T-helper 1 cell (primary cell): ENCODE data around the gene SCN11A.
"Not testable (repeated sequence)": the region's sequence is repeated elsewhere in the genome, so short reads cannot be mapped to it uniquely, and the experiment has no call there.

Source experiments
- DNase-seq, 5 donors: peaks; one replicate each; pipeline ENCODE4 v3.0.0-alpha.2; 2012 to 2020

SCN11A gene

DNA sequence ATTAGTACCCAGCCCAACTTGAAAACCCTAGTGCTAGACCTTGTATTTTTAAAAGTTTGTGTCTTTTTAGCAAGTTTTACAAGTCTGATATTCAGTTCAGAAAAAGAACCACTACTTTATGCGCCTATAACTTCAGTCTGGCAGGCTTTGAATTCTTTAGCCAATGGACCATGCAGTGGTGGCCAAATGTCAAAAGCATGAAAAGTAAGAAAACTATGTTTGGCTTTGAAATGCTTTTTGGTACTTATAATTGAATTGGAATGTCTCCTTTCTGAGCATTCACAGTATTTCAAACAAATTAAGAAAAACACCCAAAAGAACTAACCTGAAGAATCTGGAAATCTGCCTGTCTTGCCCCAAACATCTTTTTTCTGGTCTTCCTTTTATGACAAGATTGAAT lies 12.9 kb upstream of the SCN11A start:
- DNase-seq = no peak

DNA sequence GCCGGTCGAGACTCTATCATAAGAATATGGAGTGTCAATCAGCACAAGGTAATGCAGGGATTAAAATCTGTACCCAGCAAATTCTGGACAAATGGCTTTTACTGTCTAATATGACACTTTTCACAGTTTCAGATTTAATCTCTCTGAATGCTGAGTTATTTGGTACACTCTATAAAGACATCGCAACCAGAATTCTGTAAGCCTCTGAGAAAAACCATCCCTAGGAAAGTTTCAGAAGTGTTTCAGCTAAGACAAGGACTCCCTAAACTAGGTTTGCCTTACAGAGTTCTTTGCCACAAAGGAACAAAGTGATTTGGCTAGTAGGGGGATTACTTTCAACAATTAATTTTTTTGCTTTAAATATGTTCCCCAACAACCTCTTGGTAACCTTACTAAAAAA lies 11.4 kb upstream of the SCN11A start:
- DNase-seq = no peak

GRCh38 chr3:39062180-39062579 lies 10.4 kb upstream of the SCN11A start:
- no peak for DNase-seq

GRCh38 chr3:39061228-39061627 lies 9.5 kb upstream of the SCN11A start:
- DNase-seq = not testable (repeated sequence)

DNA sequence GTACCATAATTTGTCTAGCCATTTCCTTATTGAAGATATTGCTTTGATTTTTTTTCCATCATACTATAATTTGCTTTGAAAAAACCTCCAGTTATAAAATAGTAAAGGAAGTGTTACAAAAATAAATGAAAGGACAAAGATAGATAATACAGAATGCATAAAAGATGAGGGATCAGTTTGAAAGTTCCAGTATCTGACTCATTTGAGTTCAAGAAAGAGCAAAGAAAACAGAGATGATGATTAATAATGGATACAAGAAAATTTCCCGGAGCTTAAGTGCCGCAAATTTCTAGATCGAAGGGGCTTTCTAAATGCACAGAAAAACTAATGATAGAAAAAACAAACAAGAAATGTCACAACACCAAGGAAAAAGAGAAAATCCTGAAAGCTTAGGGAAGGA lies 4.4 kb upstream of the SCN11A start:
- no peak for DNase-seq

DNA sequence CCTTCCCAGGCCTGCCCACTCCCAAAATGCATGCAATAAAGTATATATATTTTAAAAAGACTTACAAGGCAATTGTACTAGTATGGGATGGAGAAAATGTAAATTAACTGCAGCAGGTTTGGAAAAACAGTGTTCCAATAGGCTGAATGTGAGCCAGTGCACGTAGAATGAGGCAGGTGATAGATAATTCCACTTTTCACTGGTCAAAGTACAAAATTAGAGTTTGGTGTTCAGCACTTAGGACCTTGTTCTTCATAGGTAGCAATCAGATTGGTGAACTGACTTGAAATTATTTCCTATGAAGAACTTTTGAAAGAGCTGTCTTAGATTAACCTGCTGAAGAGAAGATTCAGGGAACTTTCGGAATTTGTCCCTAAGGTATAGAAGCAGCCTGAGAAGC lies 2.0 kb upstream of the SCN11A start:
- DNase-seq = no peak

DNA sequence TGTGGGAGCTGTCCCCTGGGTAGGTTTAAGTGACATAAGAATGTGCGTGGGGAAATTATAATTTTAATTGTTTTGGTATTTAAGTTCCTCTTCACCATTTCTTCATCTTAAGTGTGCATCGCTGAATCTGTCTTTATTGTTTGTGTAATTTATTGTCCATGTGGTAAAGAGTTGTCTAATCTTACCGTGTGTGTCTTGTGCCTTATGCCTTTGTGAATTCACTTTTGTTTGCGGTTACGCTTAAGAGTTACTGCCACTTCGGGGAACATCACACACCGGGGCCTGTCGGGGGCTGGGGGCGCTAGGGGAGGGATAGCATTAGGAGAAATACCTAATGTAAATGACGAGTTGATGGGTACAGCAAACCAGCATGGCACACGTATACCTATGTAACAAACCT lies 839 bp upstream of the SCN11A start:
- DNase-seq = no peak

- DNase-seq = no peak
These were observed 1.7 kb downstream of the SCN11A start for GRCh38 chr3:39050029-39050428.

- DNase-seq = no peak
These were observed 13.6 kb downstream of the SCN11A start for GRCh38 chr3:39038165-39038564.

- no peak for DNase-seq
These were observed 22.2 kb downstream of the SCN11A start for GRCh38 chr3:39029556-39029955.

GRCh38 chr3:39028546-39028945 lies 23.2 kb downstream of the SCN11A start:
- DNase-seq = no peak

DNA sequence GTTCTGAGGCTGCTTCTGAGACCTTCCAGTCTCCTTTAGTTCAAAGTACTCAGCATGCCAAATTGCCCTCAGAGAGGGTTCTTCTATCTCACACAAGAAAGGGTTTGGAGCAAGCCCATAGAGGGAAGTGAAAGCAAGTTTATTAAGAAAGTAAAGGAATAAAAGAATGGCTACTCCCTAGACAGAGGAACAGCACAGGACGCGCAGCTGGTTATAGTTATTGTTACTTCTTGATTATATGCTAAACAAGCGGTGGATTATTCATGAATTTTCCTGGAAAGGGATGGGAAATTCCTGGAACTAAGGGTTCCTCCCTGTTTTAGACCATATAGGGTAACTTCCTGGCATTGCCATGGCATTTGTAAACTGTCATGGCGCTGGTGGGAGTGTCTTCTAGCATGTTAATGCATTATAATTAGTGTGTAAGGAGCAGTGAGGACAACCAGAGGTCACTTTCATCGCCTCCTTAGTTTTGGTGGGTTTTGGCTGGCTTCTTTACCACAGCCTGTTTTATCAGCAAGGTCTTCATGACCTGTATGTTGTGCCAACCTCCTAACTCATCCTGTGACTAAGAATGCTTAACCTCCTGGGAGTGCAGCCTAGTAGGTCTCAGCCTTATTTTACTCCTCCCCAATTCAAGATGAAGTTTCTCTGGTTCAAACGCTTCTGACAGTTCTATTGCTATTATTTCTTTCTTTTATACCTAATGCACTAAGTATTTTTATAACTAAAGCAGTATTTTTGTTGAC lies 26.3 kb downstream of the SCN11A start:
- no peak for DNase-seq

- DNase-seq = no peak
These were observed 27.2 kb downstream of the SCN11A start for GRCh38 chr3:39024497-39024896.

DNA sequence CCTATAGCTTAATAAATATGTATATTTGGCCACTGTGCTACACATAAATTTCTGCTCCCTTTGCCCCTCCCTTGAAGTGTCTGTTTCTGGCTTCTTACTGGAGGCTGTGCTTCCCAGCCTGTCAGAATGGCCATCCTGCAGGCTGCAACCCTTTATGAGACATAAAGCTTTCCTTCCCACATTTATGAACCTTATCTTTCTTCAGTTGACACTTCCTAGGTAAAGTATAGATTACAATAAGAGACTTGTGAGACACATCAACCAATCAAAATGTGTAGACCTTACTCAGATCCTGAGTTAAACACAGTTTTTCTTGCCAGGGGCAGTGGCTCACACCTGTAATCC lies 29.5 kb downstream of the SCN11A start:
- no peak for DNase-seq

- DNase-seq = no peak
These were observed 30.1 kb downstream of the SCN11A start for GRCh38 chr3:39021465-39022285.

DNA sequence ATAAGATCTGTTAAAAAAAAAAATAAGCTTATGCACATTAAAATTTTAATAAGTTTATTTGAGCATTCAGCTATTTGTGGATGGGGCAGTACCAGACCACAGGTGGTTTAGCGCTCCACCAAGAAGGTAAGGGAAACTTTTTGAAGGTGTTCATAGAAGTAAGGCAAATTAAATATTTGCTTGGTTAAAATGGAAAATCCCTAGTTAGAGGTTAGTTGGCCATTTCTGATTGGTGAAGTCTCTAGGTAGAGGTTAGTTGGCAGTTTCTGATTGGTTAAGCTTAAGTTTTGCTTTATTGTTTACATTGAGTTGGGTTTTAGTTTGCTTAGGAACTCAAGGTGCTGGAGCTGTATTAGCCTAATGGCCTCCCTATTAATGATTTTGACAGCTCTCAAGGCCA lies 30.7 kb downstream of the SCN11A start:
- no peak for DNase-seq

DNA sequence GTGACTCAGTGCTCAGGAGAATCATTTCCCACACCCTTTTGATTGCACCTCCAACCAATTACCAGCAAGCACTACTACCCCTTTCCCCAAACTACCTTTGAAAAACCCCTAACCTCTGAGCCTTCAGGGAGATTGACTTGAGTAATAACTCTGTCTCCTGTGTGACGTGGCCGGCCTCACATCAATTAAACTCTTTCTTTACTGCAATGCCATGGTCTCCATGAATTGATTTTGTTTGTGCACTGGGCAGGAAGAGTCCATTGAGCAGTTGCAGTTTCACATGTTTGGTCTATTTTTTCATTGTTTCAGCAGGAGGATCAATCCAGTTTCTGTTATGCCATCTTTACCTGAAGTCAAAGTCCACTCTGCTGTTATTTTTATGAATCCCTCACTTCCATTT lies 32.4 kb downstream of the SCN11A start:
- DNase-seq = no peak

GRCh38 chr3:39015418-39015817 lies 36.3 kb downstream of the SCN11A start:
- DNase-seq = no peak

DNA sequence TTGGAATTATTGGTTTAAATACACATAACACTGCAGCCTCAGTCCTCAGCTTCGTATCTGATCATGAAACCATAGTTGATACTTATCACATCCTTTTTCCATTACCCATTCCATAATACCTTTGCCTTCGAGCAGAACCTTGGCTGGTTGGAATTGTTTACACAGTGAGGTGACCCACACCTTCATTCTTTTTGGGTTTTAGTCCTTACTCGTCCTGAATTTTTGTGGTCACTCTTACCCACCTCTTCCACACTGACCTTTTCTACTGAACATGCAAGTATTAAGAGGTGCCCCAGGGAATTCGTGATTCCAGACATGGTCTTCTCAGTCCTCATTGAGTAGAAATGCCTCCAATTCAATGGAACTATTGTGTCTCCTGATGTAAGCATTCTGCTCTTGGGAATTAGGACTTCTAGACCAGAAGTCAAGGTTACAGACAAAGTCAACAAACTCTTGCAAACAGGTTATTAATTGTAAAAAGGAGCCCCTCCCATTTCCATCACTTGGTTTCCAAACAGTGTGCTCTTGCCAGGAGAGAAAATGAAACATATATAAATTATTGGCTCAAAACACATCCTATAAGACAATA lies 37.7 kb downstream of the SCN11A start:
- no peak for DNase-seq

GRCh38 chr3:39013289-39013688 lies 38.5 kb downstream of the SCN11A start:
- DNase-seq = no peak

- DNase-seq = no peak
These were observed 40.5 kb downstream of the SCN11A start for GRCh38 chr3:39011191-39011736.

GRCh38 chr3:39005295-39005694 lies 46.4 kb downstream of the SCN11A start:
- no peak for DNase-seq
